GM19023 (cell line): Measurements from ENCODE around the gene FCRL4.
A peak's percentile ranks its signal among the peaks of the same experiment; 100 is the strongest.
"Not testable (repeated sequence)": the region's sequence is repeated elsewhere in the genome, so short reads cannot be mapped to it uniquely, and the experiment has no call there.

ENCODE experiments used
- ATAC-seq: cut with Tn5 transposase; IDR thresholded peaks from one replicate; pipeline ENCODE4 v1.9.1; 2021; ENCODE audit warnings: mild to moderate bottlenecking, moderate library complexity; ENCODE audit not compliant: unreplicated experiment

The FCRL4 gene

GRCh38 chr1:157551694-157552693 lies 45.9 kb downstream of the FCRL4 start, which contains the start of gene FCRL5:
Gene FCRL5 (minus strand): TSS chr1:157552515. CDS start chr1:157552362, 153 bp downstream.
- peak; percentile 81 for ATAC-seq

GRCh38 chr1:157548081-157548480 lies 49.8 kb downstream of the FCRL4 start:
- not testable (repeated sequence) for ATAC-seq

GRCh38 chr1:157542676-157543075 lies 55.2 kb downstream of the FCRL4 start:
- no peak for ATAC-seq

GRCh38 chr1:157540852-157541251 lies 57.0 kb downstream of the FCRL4 start:
- ATAC-seq = no peak

DNA sequence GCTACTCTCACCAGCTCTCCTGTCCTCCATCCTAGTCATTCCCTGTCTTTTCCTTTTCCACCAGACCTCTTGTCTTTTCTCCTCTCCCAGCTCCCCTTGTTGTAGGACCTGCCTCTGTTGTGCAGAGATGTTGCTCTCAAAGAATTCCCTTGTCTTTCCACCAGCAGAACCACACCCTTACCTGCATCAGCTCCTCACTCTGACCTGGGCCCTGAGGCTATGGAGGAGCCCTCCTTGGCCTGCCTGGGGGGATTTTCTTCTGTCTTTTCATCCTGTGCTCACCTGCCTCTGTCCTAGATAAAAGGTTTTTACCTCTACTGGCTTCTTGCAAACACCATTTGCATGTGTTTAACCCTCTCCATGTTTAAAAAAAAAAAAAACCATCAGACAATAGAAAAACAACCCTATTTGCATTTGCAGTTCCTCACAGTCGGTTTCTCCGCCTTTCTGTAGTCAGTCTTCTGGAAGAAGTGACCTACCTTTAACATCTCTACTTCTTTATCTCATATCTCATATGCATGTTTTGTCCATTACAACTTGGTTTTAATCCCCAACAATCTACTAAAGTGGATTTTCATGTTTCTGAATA lies 57.6 kb downstream of the FCRL4 start:
- no peak for ATAC-seq

DNA sequence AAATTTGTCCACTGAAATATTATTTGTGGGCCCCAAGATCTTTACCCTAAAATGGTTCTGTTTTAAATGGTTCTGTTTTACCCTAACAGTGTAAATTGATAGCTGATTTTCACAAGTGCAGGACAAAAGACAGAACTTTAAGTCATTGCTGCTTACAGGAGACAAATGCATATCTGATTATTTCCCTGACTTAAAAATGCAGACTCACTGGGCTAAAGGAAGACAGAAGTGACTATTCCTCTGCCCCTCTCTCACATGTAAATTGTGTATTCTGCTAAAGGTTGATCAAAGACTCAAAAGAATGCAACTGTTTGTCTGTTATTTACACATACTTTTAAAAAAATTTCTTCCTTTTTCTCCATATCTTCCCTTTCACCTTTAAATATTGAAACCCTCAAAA lies 58.3 kb downstream of the FCRL4 start:
- ATAC-seq = no peak

- ATAC-seq = no peak
Measured at GRCh38 chr1:157532569-157532968, 65.3 kb downstream of the FCRL4 start.

DNA sequence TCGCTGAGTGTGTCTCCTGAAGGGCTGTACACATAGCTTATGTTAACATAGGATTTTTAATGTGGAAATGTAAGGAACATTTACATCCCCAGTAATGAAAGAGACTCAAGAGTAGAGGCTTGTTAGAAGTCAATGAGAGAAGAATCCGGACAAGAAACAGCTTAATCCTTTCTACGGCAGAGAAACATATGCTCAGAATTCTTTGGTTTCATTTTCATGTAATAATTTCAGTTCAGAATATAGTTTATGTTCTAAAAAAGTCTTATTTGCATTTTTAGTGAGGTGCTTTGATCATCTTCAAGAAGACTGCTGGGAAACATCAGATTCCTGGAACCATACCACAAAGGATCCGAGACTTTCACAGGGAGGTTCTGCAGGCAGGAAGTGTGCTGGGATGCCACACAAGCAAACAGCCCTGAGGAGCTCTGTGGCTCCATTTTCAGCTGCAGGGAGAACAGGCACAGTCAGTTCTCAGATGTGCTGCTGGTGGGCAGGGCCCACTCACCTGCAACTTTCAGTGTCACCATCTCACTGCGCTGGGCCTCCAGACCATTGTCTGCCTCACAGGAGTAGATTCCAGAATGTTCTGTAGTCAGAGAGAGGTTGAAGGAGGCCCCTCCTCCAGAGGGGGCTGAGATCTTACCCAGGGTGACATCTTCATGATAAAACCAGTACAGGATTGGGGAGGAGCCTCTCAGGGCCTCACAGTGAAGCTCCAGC lies 74.0 kb downstream of the FCRL4 start:
- ATAC-seq = peak; percentile 72
